Posterior vena cava (tissue), 2 donors: ENCODE data around the gene ISM2. TPM values are rescaled to one million over a fixed set of nuclear protein-coding genes. Genes with fewer than 3 reads are reported as not detected.
"Not testable (repeated sequence)": the region's sequence is repeated elsewhere in the genome, so short reads cannot be mapped to it uniquely, and the experiment has no call there.

ENCODE experiments used
- DNase-seq: peaks from one replicate; pipeline ENCODE4 v3.0.0-alpha.2; 2020; ENCODE audit warnings: low spot score
- intact Hi-C, 2 donors: fragments of 100-400 bp; cut with DNase I; formaldehyde crosslinking; loops; one replicate each; pipeline versions ENCODE4 v1.14.1 to v1.14.2; 2022 to 2023
- long read RNA-seq, 2 donors: library from polyadenylated mRNA; unstranded; transcript quantifications; one replicate each; pipeline ENCODE4 v2.0.0, GENCODE V29; 2020 to 2021
- total RNA-seq, 2 donors: library from RNA; stranded (reverse); fragmentation: NEBNext Ultra II Directional; extraction: Animal tissue kit (Norgen Biotek cat#: 25700); gene quantifications; one replicate each; pipeline ENCODE4 v1.2.1, GENCODE V29; 2021
- donor health status: DM: yes; HTN: yes; CAD: no.
- donor health status: DM: yes; HTN: yes; CAD: no.

Gene ISM2
- total RNA-seq, result under 1 TPM in 1 of 2 donors, not detected in 1; 0.60 TPM
- long read RNA-seq, donor 1, result 0 reads
- long read RNA-seq, donor 2, result 0 reads

DNA sequence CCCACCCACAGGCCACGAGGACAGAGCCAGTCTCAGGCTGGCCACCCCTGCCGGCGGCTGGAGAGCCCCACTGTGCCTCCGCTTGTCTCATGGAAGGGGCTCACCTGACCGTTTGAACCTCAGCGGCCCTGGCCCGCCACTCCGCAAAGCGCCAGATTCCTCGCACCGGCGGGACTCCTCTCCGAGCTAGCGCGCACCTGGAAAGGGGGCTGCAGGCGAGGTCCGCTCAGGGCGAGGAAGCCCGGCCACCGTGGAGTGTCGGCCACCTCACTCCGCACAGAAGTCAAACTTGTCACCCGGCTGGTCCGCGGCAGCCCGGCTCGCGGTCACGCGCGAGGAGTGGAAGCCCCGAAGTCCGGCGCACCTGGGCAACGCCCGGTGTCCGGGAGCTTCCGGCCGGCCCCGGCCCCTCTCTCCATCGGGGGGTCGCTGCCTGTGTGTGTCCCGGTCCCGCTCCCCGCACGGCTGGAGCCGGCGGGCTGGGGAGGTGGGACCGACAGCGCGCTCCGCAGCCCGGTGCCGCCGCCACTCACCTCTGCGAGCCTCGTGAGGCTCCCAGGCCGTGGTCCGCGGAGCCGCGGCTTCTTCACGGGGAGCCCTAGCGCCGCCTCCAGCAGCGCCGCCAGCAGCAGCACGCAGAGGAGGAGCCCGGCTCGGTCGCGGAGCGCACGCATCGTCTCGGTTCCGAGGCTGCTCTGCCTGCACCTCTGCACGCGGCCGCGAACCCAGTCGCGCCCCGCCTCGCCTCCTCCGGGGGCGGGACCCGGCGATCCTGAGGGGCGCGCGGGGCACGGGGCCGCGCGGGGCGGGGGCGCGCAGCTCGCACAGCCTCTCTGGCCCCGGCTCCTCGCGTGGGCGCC lies at the start of gene ISM2:
Gene ISM2 (minus strand): TSS at position 697 of the 860 bp plus-strand sequence. CDS start 23 bp downstream, at position 674.
- DNase-seq, result no peak
- intact Hi-C loops, result no loop called here

GRCh38 chr14:77547512-77548180 lies 49.0 kb upstream of the ISM2 start:
- DNase-seq, result no peak
- intact Hi-C loops, result loop anchor here in 1 of 2 donors (10.0 kb wide), 1 partner anchor 93 kb away; the partner anchor contains the start of genes AHSA1 and VIPAS39

DNA sequence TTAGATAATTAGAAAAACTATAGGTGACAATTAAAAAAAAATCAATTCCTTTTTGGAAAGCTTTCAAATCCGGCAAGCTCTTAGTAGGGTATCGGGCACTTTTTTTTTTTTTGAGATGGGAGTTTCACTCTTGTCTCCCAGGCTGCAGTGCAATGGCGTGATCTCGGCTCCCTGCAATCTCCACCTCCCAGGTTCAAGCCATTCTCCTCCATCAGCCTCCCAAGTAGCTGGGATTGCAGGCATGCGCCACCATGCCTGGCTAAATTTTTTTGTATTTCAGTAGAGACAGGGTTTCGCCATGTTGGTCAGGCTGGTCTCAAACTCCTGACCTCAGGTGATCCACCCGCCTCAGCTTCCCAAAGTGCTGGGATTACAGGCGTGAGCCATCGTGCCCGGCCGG lies 46.6 kb upstream of the ISM2 start:
- intact Hi-C loops, result loop anchor here in 1 of 2 donors (10.0 kb wide), 1 partner anchor 90 kb away; the partner anchor contains the start of genes AHSA1 and VIPAS39
- not testable (repeated sequence) for DNase-seq

DNA sequence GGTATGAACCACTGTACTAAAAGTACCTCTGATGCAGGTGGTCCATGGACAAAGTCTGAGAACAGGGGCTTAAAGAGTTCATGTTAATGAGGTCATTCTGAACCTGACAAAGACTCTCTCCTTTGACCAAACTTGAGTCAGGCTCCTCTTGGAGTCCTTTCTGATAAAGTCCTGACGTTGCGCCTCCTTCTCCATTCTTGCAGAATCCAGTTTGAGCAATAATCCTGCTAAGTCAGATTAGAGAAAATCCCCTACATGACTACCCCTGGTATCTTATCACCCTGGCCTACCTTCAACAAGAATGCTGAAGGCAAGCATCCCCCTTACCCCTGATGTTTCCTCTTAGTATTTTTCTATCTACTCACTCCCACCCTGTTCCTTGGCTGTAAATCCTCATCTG lies 46.0 kb upstream of the ISM2 start:
- intact Hi-C loops, result loop anchor here in 1 of 2 donors (10.0 kb wide), 1 partner anchor 90 kb away; the partner anchor contains the start of genes AHSA1 and VIPAS39

GRCh38 chr14:77543637-77544334 lies 45.2 kb upstream of the ISM2 start:
- intact Hi-C loops, result loop anchor here in 1 of 2 donors (10.0 kb wide), 1 partner anchor 89 kb away; the partner anchor contains the start of genes AHSA1 and VIPAS39
- DNase-seq, result no peak

More for the DNA sequence above, 46.0 kb upstream of the ISM2 start:
- no peak for DNase-seq

DNA sequence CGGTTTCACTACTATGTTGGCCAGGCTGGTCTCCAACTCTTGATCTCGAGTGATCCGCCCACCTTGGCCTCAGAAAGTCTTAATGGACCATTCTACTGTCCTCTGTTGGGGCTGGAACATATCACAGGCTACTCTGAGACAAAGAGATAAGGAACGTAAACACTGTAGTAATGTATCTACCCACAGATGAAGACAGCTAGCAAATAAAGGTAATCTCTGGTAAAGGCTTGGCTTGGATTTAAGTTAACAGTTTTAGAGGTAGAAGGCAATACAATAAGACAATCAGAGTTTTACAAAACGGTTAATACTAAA lies 44.6 kb upstream of the ISM2 start:
- intact Hi-C loops, result loop anchor here in 1 of 2 donors (10.0 kb wide), 1 partner anchor 88 kb away; the partner anchor contains the start of genes AHSA1 and VIPAS39

GRCh38 chr14:77542421-77543239 lies 44.0 kb upstream of the ISM2 start:
- intact Hi-C loops, result loop anchor here in 1 of 2 donors (10.0 kb wide), 1 partner anchor 88 kb away; the partner anchor contains the start of genes AHSA1 and VIPAS39

More for the DNA sequence above, 44.6 kb upstream of the ISM2 start:
- DNase-seq, result no peak

DNA sequence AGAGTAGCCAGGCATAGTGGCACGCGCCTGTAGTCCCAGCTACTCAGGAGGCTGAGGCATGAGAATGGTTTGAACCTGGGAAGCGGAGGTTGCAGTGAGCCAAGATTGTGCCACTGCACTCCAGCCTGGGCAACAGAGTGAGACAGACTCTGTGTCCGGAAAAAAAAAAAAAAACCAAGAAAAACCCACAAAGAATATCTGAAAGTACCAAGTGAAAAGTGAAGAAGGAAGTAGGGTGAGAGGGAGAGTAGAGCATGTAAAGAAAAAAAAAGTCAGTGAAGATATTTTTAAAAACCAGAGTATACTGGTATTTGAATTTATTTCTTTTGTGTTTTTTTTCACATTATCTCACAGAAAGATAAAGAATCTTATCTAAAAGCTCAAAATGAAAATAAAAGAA lies 43.3 kb upstream of the ISM2 start:
- intact Hi-C loops, result loop anchor here in 1 of 2 donors (10.0 kb wide), 1 partner anchor 87 kb away; the partner anchor contains the start of genes AHSA1 and VIPAS39

More at GRCh38 chr14:77542421-77543239, 44.0 kb upstream of the ISM2 start:
- no peak for DNase-seq

DNA sequence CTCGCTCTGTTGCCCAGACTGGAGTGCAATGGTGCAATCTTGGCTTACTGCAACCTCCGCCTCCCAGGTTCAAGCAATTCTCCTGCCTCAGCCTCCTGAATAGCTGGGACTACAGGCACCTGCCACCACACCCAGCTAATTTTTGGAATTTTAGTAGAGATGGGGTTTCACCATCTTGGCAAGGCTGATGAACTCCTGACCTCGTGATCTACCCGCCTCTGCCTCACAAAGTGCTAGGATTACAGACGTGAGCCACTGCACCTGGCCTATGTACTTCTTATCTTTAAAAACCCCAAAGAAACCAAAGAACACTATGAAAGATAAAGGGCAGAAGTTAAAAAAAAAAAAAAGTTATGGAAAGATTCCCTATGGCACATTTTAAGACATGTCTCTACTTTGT lies 38.3 kb upstream of the ISM2 start:
- intact Hi-C loops, result loop anchor here in 1 of 2 donors (5.0 kb wide), 1 partner anchor 425 kb away; no protein-coding TSS in a partner anchor

More for the DNA sequence above, 43.3 kb upstream of the ISM2 start:
- no peak for DNase-seq

GRCh38 chr14:77531071-77531470 lies 32.5 kb upstream of the ISM2 start:
- DNase-seq, result no peak
- intact Hi-C loops, result no loop called here

More for the DNA sequence above, 38.3 kb upstream of the ISM2 start:
- not testable (repeated sequence) for DNase-seq

- DNase-seq, result no peak
- intact Hi-C loops, result no loop called here
These were observed 31.3 kb upstream of the ISM2 start for GRCh38 chr14:77529963-77530362.

DNA sequence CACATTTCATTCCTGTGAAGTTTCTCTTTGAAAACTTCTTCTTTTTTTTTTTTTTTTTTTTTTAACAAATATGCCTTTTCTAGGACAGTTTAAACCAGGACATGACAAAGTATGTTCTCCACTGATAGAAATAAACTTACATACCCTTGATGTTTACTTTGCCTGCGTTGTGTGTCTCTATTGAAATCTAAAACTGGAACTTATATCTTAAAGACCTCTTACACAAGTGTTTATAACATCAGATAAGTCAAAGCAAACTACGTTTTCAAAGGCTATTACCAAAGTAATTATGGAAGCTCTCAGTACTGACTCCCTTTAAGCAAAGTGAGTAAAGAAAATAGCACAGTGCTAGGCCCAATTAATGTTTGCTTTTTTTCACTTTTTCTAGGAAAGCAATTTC lies 30.6 kb upstream of the ISM2 start:
- intact Hi-C loops, result no loop called here
- DNase-seq, result no peak

DNA sequence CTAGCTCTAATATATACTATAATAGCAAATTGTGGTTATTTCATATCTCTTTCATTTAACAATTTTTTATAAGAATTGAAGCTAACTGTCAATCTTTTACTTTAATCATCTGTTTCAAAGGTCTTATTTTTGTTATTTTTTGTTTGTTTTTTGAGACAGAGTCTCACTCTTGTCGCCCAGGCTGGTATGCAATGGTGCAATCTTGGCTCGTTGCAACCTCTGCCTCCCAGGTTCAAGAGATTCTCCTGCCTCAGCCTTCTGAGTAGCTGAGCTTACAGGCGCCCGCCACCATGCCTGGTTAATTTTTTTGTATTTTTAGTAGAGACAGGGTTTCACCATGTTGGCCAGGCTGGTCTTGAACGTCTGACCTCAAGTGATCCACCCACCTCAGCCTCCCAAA lies 30.1 kb upstream of the ISM2 start:
- DNase-seq, intact Hi-C loops: not testable (repeated sequence)

- intact Hi-C loops, result no loop called here
These were observed 27.6 kb upstream of the ISM2 start for GRCh38 chr14:77526266-77526665.

GRCh38 chr14:77524536-77524935 lies 25.9 kb upstream of the ISM2 start:
- DNase-seq, result no peak
- intact Hi-C loops, result no loop called here

More at GRCh38 chr14:77526266-77526665, 27.6 kb upstream of the ISM2 start:
- DNase-seq, result no peak

DNA sequence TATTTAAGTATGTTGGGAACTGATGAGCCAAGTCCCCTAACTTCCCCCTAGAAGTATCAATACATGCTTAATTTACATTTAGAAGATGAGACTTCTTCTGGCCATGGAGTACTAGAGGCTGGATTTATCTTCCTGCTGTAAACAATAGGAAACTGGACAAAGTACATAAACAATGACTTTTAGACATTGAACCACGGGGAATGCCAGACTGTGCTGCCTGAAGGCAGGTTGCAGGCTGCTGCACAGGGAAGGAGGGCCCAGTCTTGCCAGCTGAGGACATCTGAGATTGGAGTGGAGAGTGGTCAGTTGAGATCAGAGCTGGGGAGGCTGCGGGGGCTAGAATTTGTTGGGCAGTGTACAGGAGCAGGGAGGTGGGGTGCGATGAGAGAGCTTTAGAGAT lies 24.5 kb upstream of the ISM2 start:
- intact Hi-C loops, result no loop called here

DNA sequence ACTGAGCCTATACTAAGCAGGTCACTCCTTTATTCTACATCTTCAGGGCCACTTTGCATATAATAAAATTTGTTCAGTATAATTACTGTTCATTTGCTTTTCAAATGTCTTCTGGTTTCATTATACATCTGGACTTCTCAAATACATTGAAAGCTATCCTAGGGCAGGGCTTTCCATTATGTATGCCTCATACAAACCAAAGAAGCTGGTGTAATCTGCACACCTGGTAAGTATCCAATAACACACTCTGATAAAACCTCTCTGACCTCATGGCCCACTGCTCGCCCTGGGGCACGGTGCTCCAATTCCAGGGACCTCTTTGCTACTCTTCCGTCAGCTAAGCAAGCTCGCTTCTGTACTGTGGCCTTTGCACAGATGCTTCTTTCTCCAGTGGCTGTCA lies 21.9 kb upstream of the ISM2 start:
- no peak for DNase-seq
- intact Hi-C loops, result no loop called here

More for the DNA sequence above, 24.5 kb upstream of the ISM2 start:
- DNase-seq, result no peak

GRCh38 chr14:77516126-77516525 lies 17.5 kb upstream of the ISM2 start:
- no peak for DNase-seq
- intact Hi-C loops, result no loop called here
